C4-2B (cell line): Measurements from ENCODE around the gene SPATA7.

Experiments
- CTCF ChIP-seq: fragments of 450-650 bp; conservative IDR thresholded peaks from 2 replicates; pipeline ENCODE4 v1.5.1; 2017; ENCODE audit warnings: mild to moderate bottlenecking
- ZFX ChIP-seq: fragments of 450-650 bp; IDR thresholded peaks from 2 replicates; pipeline ENCODE4 v1.6.1; 2017

- TF ChIP-seq CTCF: no peak
- no peak for TF ChIP-seq ZFX
These were observed 92.2 kb downstream of the SPATA7 start for GRCh38 chr14:88477513-88478250.
